ENCODE data around the gene FASTKD3.
A peak's percentile ranks its signal among the peaks of the same experiment; 100 is the strongest.
"Not testable (repeated sequence)": the region's sequence is repeated elsewhere in the genome, so short reads cannot be mapped to it uniquely, and the experiment has no call there.

Gene FASTKD3, protein sequence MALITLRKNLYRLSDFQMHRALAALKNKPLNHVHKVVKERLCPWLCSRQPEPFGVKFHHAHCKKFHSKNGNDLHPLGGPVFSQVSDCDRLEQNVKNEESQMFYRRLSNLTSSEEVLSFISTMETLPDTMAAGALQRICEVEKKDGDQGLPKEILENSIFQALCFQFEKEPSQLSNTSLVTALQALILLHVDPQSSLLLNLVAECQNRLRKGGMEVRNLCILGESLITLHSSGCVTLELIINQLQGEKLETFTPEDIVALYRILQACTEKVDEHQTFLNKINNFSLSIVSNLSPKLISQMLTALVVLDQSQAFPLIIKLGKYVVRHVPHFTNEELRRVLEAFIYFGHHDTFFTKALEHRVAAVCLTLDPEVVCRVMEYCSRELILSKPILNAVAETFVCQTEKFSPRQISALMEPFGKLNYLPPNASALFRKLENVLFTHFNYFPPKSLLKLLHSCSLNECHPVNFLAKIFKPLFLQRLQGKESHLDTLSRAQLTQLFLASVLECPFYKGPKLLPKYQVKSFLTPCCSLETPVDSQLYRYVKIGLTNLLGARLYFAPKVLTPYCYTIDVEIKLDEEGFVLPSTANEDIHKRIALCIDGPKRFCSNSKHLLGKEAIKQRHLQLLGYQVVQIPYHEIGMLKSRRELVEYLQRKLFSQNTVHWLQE

DNA sequence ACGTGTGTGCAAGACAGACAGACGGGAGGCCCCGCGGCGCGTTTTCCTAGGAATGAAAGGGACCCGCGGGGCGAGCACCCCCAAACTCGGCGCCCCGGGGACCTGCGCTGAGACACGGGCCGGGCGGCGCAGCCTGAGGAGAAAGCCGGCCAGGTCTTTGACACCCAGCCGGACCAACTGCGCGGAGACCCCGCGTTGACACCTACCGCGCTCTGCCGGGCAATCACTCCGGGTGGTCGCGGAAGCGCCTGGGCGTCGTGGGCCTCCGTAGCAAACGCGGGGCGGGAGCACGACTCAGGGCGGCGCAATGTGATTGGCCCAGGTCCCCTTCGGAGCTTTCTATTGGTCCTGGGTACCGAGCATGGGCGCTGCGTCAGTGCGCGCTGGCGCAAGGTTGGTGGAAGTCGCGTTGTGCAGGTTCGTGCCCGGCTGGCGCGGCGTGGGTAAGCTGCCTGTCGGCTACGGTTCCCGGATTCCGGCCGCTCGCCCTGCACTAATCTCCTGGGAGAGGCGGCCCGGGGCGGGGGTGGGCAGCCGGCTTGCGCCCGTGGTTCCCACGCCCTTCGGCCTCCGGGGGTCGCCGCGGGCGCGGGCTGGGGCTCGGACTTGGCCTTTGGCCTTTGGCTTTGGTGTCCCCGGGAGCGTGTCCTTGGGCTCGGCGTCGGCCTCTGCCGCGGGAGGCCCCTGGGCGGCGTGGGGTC, at the start of gene FASTKD3, which contains the start of gene MTRR:
Gene FASTKD3 (minus strand): TSS at position 259 of the 701 bp plus-strand sequence. CDS start 948 bp downstream, outside the sequence.
Gene MTRR (plus strand): TSS at position 376 of the 701 bp plus-strand sequence. CDS start 1,647 bp downstream, outside the sequence.
- peak; percentile 95 for DNase-seq

DNA sequence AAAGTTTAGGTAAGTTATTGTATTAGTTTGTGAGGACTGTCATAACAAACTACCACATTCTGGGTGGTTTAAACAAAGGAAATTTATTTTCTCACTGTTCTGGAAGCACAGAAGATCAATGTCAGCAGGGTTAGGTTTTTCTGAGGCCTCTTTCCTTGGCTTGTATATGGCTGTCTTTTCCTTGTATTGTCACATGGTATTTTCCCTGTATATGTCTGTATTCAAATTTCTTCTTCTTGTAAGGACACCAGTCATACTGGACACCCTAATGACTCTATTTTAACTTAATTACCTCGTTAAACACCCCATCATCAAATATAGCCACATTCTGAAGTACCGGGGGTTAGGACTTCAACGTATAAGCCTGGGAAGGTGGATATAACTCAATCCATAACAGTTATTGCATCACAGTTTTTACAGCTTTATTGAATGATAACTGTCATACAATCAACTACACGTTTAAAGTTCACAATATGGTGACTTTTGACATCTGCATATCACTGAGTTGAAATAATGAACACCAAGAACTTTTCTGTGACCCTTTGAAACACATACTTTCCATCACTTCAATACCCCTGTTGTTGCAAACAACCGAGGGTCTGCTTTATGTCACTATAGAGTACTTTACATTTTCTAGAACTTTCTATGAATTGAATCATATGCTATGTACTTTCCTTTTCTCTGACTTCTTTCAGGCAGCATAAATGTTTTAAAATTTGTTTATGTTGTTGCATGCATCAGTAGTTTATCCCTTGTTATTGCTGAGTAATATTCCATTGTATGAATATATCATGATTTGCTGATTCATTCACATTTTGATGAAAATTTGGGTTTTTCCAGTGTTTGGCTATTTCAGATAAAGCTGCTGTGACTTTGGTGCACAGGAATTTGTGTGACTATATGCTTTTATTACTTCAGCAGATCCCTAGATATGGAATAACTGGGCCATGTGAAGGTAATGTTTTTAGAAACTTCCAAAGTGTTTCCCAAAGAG, 48.6 kb upstream of the FASTKD3 start:
- DNase-seq, result no peak

DNA sequence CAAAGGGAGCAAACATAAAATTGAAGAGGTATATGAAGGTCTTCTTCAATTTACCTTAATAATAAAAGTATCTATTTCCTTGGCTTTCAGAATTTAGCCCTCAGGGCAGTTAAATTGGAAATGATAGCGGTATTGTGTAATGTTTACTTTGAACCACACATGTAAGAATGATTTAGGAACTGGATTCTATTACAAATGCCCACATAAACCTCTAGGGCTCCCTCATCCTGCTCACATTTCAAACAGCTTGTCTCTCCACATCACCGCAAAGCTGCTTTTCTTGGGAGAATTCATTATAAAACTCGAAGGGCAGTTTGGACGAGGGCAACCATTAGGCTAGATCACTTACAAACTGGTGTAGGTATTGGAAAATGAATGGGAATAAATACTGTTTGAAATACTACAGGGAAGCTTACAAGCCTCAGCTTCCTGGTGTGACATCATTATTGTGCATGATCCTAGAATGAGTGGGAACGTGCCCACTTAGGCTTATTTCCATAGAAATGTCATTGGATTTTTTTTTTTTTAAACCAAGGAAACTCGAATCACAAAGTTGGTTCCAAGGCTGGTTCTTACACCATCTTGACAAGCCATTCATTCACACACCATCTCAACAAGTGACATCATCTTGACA, 47.5 kb upstream of the FASTKD3 start:
- DNase-seq, result no peak

DNA sequence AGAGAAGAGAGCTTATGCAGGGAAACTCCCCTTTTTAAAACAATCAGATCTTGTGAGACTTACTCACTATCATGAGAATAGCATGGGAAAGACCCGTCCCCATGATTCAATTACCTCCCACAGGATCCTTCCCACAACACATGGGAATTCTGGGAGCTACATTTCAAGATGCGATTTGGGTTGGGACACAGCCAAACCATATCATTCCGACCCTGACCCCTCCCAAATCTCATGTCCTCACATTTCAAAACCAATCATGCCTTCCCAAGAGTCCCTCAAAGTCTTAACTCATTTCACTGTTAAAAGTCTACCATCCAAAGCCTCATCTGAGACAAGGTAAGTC, 42.6 kb upstream of the FASTKD3 start:
- DNase-seq, result not testable (repeated sequence)

DNA sequence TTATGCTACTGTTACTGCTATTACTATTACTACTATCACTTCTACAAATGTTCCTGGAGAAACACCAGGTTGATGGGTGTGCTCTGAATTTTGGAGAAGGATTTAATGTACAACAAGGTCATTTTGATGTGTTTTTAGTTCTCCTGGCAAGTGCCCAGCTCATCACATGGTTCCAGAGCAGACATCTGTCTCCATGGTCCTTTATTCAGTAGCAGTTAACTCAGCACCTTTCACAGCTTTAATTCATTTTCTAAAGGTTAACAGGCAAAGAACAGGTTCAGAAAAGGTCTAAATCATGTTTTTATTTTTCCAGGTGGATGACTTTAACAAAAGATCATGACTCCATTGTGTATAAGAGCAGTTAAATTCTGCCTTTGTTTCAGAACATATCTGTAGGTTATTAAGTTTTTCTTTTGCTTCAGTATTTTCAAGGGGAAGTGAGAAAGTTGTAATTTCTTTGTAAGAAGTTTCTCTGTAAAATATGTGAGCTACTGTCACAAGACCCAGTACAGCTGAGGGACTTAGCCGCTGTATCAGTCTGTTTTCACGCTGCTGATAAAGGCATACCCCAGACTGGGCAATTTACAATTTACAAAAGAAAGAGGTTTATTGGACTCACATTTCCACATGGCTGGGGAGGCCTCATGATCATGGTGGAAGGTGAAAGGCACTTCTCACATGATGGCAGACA, 42.1 kb upstream of the FASTKD3 start:
- no peak for DNase-seq

DNA sequence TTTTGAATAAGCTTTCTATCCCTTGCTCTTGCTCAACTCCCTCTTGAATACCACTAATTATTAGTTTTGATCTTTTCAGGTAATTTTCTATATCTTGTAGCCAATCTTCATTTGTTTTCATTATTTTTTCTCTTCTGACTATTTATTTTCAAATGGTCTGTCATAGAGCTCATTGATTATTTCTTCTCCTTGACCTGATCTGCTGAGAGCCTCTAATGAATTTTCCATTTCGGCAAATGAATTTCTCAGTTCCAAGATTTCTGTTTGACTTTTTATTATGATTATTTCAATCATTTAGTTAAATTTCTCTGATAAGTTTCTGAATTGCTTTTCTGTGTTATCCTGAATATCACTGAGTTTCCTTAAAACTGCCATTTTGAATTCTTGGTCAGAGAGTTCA, 39.5 kb upstream of the FASTKD3 start:
- DNase-seq, result no peak

DNA sequence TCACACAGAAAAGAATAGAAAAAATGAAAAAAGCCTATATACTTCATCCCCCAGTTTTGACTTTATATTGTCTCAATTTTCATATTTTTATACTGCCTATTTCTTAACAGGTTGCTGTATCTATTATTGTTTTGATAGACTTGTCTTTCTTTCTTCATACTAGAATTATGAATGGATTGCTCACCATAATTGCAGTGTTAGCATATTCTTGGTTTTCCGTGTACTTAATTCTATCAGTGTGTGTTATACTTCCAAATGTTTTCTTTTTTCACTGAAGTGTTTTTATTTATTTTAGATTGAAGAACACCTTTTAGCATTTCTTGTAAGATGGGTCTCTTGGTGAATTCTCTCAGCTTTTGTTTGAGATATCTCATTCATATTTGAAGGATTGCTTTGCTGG, 38.8 kb upstream of the FASTKD3 start:
- DNase-seq, result no peak

DNA sequence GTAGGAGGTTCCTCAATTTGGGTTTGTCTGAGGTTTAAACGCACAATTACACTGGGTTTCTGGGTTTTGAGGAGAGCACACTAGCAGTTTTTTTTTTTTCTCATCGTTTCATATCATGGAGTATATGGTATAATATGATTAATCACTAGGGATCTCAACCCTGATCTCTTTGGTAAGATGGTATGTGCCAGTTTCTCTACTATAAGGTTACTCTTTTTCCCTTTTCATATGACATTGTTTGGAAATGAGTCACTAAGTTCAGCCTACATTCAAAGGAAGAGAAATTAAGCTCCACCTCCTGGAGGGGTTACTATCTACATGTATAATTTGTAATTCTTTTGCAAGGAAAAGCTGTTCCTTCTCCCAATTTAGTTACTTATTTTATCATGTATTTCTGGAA, 35.3 kb upstream of the FASTKD3 start:
- no peak for DNase-seq

DNA sequence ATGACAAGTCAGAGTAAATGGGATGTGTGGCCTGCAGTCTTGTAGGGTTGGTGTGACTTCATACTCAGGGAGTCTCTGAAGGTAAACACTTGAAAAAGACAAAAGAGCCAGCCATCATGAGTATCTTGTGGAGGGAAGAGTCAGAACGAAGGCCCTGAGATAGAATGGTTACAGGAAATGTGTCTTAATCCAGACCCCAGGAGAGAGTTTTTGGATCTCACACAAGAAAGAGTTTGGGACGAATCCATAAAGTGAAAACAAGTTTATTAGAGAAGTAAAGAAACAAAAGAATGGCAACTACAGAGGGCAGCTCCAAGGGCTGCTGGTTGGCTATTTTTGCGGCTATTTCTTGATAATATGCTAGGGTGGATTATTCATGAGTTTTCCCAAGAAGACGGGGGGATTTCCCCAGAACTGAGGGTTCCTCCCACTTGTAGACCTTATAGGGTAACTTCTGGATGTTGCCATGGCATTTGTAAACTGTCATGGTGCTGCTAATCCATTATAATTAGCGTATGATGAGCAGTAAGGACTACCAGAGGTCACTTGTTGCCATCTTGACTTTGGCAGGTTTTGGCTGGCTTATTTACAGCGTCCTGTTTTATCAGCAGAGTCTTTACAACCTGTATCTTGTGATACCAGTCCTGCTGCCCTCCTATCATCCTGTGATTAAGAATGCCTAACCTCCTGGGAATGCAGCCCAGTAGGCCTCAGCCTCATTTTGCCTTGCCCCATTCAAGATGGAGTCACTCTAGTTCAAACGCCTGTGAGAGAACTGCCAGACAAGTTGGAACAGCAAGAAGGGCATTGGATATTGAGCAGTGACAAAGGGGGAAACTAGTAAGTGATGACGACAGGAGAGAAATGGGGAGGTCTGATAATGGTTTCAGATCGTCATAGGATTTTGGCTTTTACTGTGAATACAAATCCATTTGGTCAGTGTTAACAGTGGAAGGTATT, 34.1 kb upstream of the FASTKD3 start:
- no peak for DNase-seq

DNA sequence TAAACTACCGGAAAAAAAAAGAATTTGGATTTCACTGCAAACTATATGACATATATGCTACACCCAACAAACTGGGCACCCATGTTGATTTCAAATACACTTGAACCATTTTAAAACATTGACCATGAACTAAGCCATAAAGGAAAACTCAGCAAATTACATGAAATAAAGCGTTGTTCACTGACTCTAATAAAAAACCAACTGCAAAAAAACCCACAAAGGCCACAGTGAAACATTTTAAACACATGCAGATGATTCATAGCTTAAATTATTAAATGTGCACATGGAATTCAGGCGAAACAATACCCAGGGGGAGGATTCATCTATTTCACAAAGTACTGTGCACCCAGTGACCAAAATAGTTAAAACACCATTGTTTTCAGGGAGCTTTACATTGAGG, 33.4 kb upstream of the FASTKD3 start:
- no peak for DNase-seq

DNA sequence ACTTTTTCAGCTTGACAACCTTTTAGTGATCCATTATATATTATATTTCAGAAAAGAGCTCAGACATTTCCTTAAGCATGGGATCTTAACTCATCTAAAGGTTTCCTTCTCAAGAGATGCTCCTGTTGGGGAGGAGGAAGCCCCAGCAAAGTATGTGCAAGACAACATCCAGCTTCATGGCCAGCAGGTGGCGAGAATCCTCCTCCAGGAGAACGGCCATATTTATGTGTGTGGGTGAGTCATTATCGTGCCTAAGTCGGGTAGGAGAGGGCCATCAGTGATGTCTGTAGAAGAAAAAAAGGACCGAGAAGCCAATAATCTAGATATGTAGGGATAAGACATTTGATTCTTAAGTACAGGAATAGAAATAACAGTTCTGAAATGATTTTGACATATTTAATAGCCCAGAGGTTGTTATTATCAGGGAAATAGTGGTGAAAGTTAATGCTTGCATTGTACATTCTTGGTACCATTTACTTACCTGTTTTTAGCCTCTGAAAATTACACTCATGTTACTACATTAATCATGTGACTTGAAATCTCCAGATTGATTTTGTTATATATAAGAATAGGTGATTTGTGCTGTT, 28.3 kb upstream of the FASTKD3 start:
- no peak for DNase-seq

DNA sequence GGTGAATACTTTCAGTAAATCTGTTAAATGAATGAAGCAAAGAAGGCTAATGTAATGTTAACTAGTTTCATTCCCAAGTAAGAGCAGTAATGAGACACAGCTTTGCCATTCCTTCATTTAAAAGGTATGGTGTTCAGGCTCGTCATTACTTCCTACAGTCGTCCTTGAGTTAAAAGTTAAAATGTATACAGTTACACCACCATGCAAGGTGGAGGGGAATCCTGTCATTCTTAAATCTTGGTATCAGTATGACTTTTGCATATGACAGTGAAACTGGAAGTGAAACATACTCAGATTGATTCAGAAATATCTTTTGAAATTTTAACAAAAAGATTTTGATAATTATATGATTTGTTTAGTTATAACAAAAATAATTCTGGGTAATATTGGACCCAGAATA, 26.0 kb upstream of the FASTKD3 start:
- no peak for DNase-seq

DNA sequence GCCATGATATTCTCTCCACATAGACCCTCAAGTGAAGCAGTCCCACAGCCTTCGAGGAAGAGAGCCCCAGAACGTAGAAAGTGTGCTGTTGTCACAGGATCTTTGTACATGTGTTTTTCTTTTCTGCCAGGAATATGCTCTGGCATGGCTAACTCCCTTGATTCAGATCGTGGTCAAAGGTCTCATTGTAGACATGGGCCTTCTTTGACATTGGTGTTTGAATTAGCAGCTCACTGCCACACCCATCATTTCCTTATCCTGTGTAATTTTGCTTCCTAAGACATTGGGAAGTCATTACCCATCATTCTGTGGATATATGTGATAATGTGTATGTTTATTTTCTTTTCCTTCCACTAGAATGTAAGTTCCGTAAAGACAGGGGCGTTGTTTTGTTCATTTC, 25.6 kb upstream of the FASTKD3 start:
- no peak for DNase-seq

DNA sequence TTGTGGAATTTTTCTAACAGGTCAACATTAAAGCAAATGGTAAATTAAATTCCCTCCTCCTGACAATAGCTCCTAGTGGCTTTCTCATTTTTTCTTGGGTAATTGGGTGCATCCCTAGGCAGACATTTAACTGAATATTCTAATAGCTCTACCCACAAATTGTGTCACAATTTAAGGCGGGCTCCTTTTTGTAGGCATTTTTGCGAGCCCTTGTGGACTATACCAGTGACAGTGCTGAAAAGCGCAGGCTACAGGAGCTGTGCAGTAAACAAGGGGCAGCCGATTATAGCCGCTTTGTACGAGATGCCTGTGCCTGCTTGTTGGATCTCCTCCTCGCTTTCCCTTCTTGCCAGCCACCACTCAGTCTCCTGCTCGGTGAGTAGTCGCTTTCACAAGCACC, 20.1 kb upstream of the FASTKD3 start:
- DNase-seq, result no peak

DNA sequence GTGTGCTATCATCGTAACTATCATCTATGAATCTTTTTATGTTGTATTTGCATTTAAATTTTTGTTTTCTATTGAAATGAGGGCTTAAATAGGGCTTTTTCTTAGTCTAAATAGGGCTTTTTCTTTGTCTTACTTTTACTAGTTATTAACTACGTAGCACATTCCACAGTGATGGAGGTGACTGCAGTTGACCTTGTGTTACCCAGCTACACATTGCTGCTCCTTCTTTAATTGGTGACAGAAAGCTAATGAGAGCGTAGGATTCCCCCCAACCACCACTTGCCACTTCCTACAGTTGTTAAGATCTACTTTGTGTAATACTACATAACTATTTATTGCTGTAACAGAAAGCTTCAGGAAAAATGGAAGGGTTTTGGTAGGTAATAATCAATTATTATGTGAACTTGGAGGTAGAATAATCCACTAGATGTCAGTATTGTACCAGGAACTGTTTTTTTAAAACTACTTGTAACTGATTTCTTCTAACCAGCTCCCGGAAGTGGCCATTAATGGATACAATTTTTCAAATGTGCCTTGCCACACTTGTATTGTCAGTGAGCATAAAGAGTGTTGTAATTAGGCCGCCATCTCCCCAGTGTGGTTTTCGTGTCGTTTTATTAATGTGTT, 18.1 kb upstream of the FASTKD3 start:
- DNase-seq, result peak; percentile 61

DNA sequence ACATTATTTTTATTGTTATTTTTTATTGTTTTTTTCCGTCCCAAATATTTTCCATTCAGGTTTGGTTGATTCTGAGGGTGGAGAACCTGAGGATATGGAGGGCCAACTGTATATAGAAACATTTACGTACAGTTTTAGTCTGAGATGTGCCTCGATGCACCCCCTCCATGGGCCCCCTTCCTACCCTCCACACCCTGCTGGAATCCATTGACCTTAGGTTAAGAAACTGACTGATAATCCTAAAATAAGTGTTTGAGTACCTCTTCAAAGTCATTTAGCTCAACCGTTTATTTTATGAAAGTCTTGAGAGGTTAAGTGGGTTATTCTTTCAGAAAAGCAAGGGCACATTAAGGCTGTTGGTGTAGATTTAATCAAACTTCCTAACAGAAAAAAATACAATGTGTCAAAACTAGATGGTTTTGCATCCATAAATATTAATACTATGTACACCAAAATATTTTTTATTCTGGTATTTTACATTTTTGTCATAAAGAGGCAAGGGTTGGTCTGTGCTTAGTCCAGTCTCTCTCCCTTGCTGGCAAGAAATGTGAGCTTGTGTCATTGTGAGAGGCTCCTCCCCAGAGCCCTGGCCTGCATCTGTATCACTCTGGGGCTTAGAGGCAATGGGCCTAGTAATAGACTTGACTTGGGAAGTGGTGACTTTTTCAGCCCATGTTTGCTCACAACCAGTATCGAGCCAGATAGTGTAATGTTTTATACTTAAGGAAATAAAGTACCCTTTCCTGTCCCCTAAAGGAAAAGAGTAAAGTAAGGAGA, 15.8 kb upstream of the FASTKD3 start:
- DNase-seq, result no peak

DNA sequence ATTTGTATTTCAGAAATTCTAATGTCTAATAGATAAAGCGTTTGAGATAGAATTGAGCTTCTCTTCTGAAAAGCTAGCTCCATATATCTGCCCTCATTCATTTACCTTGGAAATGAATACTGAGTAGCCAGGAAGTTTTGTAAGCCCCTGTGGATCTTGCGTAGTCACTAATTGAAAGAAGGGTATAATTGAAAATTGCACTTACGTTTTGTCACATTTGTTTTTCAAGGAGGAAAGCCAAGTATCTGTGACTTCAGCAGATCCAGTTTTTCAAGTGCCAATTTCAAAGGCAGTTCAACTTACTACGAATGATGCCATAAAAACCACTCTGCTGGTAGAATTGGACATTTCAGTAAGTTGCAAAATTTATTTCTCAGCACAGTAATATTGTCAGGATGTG, 14.1 kb upstream of the FASTKD3 start:
- DNase-seq, result no peak

DNA sequence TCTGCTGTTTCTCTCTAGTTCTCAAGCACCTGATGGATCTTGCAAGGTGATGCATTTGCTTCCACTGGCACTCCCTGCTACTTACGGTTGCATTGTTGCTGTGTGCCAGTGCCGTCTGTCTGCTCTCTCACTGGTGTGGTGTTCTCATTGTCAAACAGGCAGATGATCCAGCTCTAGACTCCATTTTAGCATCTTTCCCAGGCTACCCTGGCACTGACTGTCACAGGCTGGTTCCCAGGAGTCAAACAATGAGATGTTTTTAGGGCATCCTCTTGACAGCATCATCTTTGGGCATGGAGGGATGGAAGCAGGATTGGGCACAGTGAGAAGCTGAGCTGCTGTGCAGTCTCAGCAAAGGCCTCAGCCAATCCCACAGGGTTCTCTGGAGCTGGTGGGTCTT, 13.0 kb upstream of the FASTKD3 start:
- no peak for DNase-seq

DNA sequence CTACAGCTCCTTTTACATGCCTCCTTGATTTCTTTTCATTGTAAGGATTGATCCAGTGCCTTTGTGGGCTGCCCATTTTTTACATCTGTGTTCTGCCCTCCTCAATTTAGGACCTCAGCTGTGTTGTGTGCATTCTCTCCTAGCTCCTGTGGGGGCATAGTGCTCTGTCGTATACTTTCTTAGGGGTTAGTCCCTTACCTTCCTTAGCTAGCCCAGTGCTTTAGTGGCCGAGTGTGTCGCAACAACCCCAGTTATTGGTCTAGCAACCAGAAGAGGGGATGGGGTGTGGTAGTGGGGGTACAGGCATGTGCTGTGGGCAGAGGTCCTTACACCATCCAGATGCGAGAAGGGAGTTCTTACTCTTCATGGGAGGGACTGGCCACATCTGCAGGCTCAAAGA, 12.3 kb upstream of the FASTKD3 start:
- no peak for DNase-seq
